Cardiac fibroblast (primary cell): ENCODE results near the gene NOTCH2.
A peak's percentile ranks its signal among the peaks of the same experiment; 100 is the strongest.

Experiments
- DNase-seq, 2 donors: peaks; one replicate each; pipeline versions ENCODE4 v3.0.0 to v3.0.0-alpha.2; 2010; ENCODE audit warnings: low read depth in 2 of 2
- H3K4me3 ChIP-seq, 2 donors: replicated peaks in 1 of 2; 1 replicate in 1 of 2; 2 replicates in 1 of 2; pipeline ENCODE4 v1.5.1; 2011; ENCODE audit warnings: low read depth in 2 of 2, low read length in 2 of 2, mild to moderate bottlenecking in 2 of 2, moderate library complexity in 1 of 2
- CTCF ChIP-seq: IDR thresholded peaks from one replicate; pipeline ENCODE4 v1.5.1; 2011; ENCODE audit warnings: low read depth, mild to moderate bottlenecking, low read length, inconsistent platforms

The NOTCH2 gene

GRCh38 chr1:119893827-119894700 lies 175.4 kb downstream of the NOTCH2 start:
- no peak for DNase-seq
- no peak for TF ChIP-seq CTCF
- no peak overlapping the region for H3K4me3 ChIP-seq

DNA sequence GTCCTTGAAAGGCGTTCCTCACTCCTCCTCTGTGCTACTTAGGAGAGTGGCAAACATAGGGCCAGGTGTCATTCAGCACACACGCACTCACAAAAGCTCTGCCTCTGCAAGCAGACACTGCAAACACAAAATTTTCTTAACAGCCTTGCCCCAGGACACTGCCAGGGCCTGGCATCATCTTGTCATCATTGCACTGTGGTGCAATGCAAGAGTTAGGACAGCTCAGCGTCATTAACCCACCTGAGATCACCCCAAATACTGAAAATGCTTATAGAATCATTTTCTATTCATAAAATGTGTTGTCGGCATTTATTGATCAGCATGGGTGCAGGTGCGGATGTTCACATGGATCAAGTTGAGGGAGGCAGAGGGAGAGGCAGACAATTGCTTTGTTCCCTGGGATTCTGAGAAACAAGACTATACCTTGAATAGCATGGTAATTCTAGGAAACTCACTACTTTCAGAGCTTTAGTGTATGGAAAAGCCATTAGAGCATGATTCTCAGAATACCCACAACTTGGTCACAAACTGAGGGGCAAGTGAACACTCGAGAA lies 176.1 kb downstream of the NOTCH2 start:
- no peak overlapping the region for H3K4me3 ChIP-seq
- DNase-seq = no peak
- TF ChIP-seq CTCF = no peak

DNA sequence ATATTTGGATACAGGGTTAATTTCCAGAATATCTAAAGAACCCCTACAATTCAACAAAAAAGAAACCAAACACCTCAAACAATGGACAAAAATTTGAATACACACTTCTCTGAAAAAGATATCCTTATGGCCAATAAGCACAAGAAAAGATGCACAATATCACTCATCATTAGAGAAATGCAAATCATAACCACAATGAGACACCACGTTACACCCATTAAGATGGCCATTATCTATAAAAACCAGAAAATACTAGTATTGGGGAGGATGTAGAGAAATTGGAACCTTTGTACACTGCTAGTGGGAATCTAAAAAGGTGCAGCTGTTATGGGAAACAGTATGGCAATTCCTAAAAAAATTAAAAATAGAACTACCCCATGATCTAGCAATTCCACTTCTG lies 178.1 kb downstream of the NOTCH2 start:
- H3K4me3 ChIP-seq = no peak overlapping the region
- TF ChIP-seq CTCF = no peak
- DNase-seq = no peak

DNA sequence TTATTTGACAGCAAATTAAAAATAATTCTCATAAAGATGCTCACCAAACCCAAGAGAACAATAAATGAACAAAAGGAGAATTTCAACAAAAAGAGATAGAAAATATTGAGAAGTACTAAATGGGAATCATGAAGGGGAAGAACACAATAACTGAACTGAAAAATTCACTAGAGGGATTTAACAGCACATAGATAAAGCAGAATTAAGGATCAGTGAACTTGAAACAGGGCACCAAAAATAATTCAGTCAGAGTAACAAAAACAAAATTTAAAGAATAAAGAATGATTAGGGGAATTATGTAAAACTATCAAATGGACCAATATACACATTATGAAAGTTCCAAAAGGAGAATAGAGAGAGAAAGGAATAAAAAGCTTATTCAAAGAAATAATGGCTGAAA lies 181.0 kb downstream of the NOTCH2 start:
- TF ChIP-seq CTCF = no peak
- DNase-seq = no peak

DNA sequence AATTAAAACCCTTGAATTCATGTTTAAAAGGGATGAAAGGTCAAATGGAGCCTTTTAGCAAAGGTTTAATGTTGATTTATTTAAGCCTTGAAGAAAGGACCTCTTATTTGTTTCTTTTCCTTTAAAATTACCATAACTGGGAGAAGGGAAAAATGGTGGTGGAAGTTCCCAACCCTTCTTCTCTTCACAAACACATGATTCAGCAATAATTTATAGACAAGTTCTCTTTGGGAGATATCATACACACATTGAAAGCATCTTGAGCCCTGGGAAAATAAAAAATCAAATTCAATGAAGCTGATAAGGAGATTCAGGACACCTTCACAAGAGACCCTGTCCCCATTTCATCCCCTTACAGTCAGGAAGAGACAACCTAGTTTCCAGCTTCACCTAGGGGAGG lies 182.0 kb downstream of the NOTCH2 start:
- no peak for TF ChIP-seq CTCF
- no peak overlapping the region for H3K4me3 ChIP-seq
- DNase-seq = no peak

More for the DNA sequence above, 181.0 kb downstream of the NOTCH2 start:
- no peak overlapping the region for H3K4me3 ChIP-seq

DNA sequence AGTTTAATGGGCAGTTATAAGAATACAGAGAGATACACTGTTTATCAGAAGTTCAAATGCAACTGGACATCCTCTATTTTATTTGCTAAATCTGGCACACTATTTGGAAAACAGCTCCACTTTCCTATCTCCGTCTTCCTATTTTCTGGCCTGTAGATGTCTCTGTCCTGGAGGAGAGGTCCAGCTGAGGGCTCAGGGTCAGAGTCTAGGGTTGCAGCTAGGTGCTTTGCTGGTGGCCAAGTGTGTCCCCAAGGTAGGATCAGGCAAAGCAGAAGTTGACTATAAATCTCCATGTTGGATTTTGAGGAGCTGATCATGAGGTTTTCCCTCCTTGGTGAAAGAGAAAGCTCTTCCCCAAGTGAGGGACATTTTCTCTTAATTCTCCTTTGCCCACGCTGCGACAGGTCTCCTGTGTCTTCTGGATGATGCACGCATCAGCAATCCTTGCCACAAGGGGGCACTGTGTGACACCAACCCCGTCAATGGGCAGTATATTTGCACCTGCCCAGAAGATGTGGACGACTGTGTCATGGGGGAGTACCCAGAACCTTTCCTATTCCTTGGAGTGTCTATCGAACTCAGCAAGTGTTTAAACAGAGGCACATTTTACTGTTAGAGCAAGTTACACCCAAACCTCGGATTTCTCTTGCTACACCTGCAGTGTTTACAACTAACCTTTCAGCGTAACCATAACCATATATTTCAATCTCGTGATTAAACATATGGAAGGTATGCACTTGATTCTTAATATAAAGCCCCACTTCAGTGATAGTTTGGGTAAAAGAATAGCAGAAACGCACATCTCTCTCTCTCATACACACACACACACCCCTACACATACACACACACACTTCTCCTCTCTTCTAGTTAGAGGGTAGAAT lies 183.3 kb downstream of the NOTCH2 start:
- H3K4me3 ChIP-seq = no peak overlapping the region
- DNase-seq = peak; percentile 46 to 72
- TF ChIP-seq CTCF = peak; percentile 87
